K562 (cell line): ENCODE measurements around the gene PPP2R3C. TPM values are rescaled to one million over a fixed set of nuclear protein-coding genes. Genes with fewer than 3 reads are reported as not detected.

Experiments used
- ARID2 ChIP-seq: fragments of 450-650 bp; IDR thresholded peaks from 2 replicates; pipeline ENCODE4 v1.6.1; 2017; ENCODE audit warnings: antibody characterized with exemption, mild to moderate bottlenecking
- EP400 ChIP-seq: fragments of 450-650 bp; IDR thresholded peaks from 2 replicates; pipeline ENCODE4 v1.6.1; 2017; ENCODE audit warnings: antibody characterized with exemption, mild to moderate bottlenecking, moderate library complexity
- GTF2A2 ChIP-seq: IDR thresholded peaks from 2 replicates; pipeline ENCODE4 v1.6.1; 2016; ENCODE audit warnings: mild to moderate bottlenecking, missing genetic modification characterization, missing compliant biosample characterization
- HNRNPL ChIP-seq: fragments of 200-400 bp; formaldehyde crosslinking; IDR thresholded peaks from 2 replicates; pipeline ENCODE4 v1.6.1; 2017; ENCODE audit warnings: low read depth, mild to moderate bottlenecking, low read length
- IFI16 ChIP-seq: fragments of 250-450 bp; sonication (Bioruptor Pico); IDR thresholded peaks from 2 replicates; pipeline ENCODE4 v2.1.2; 2022; ENCODE audit warnings: mild to moderate bottlenecking, inconsistent platforms
- MEF2A ChIP-seq: IDR thresholded peaks from 2 replicates; pipeline ENCODE4 v1.6.1; 2011; ENCODE audit warnings: low read depth, mild to moderate bottlenecking, low read length, moderate library complexity; ENCODE audit not compliant: control insufficient read depth
- MXI1 ChIP-seq: IDR thresholded peaks from 2 replicates; pipeline ENCODE4 v1.6.1; 2011; ENCODE audit warnings: low read depth, mild to moderate bottlenecking, improper control_type of control experiment, low read length
- NCOR1 ChIP-seq: fragments of 450-650 bp; IDR thresholded peaks from 2 replicates; pipeline ENCODE4 v1.6.1; 2016; ENCODE audit warnings: mild to moderate bottlenecking, moderate library complexity
- NFATC3 ChIP-seq: fragments of 450-650 bp; IDR thresholded peaks from 2 replicates; pipeline ENCODE4 v1.6.1; 2017; ENCODE audit warnings: mild to moderate bottlenecking
- NFIX ChIP-seq: fragments of 250-450 bp; sonication (Bioruptor Pico); IDR thresholded peaks from 2 replicates; pipeline ENCODE4 v1.4.0; 2020; ENCODE audit warnings: low read depth, mild to moderate bottlenecking, moderate library complexity
- PURB ChIP-seq: sonication (generic); formaldehyde crosslinking; IDR thresholded peaks from 2 replicates; pipeline ENCODE4 v1.9.0; 2021; ENCODE audit warnings: low read depth, mild to moderate bottlenecking, missing genetic modification reagents
- RUNX1 ChIP-seq: sonication (generic); IDR thresholded peaks from 2 replicates; pipeline ENCODE4 v1.6.1; 2016; ENCODE audit warnings: antibody characterized with exemption, low read depth
- TRIM24 ChIP-seq, 2 experiments: fragments of 450-650 bp; IDR thresholded peaks; 2 replicates each; pipeline ENCODE4 v1.6.1; 2016
- ZBTB8A ChIP-seq: fragments of 450-650 bp; IDR thresholded peaks from 2 replicates; pipeline ENCODE4 v1.6.1; 2018; ENCODE audit warnings: mild to moderate bottlenecking, moderate library complexity; ENCODE audit not compliant: partially characterized antibody
- ZNF212 ChIP-seq: fragments of 450-650 bp; formaldehyde crosslinking; IDR thresholded peaks from 2 replicates; pipeline ENCODE4 v1.4.0; 2020; ENCODE audit warnings: mild to moderate bottlenecking
- polyA plus RNA-seq, 8 experiments: library from polyadenylated mRNA; depleted of rRNA in 4 of 8; stranded (reverse) in 5 of 8; unstranded in 3 of 8; fragments of >200 nt; fragmentation: Nextera tagmentation in 2 of 8; fragmentation: Illumina TruSeq in 1 of 8; extraction: Ambion mirVana in 2 of 8; extraction: Trizol in 1 of 8; gene quantifications; 2 replicates each; pipeline versions ENCODE4 v1.2.1 to v1.2.3, GENCODE V29; 2011 to 2014; ENCODE audit warnings: inconsistent platforms in 1 of 8, missing spikeins in 1 of 8
- total RNA-seq, 7 experiments: library from RNA; depleted of rRNA in 6 of 7; stranded (reverse); fragments of >200 nt in 6 of 7; fragmentation: Illumina TruSeq in 2 of 7; extraction: Trizol in 2 of 7; gene quantifications; 2 replicates each; pipeline versions ENCODE4 v1.2.1 to v1.2.3, GENCODE V29; 2011 to 2021; ENCODE audit warnings: low replicate concordance in 1 of 7
- TF ChIP-seq, protein P1 (sequence below): fragments of 250-450 bp; sonication (Bioruptor Pico); IDR thresholded peaks from 2 replicates; pipeline ENCODE4 v1.9.0; 2021; ENCODE audit warnings: mild to moderate bottlenecking
- TF ChIP-seq, protein P2 (sequence below): IDR thresholded peaks from 2 replicates; pipeline ENCODE4 v1.6.1; 2012; ENCODE audit warnings: low read depth, low read length, improper control_type of control experiment, borderline replicate concordance
- TF ChIP-seq, protein P3 (sequence below): sonication (generic); formaldehyde crosslinking; IDR thresholded peaks from 2 replicates; pipeline ENCODE4 v1.8.1; 2023; ENCODE audit warnings: mild to moderate bottlenecking, missing genetic modification reagents
- TF ChIP-seq, protein P4 (sequence below): sonication (generic); formaldehyde crosslinking; IDR thresholded peaks from 2 replicates; pipeline ENCODE4 v1.8.0; 2022; ENCODE audit warnings: mild to moderate bottlenecking, missing genetic modification reagents
- TF ChIP-seq, protein P5 (sequence below): fragments of 450-650 bp; IDR thresholded peaks from 2 replicates; pipeline ENCODE4 v1.6.1; 2018; ENCODE audit warnings: mild to moderate bottlenecking, low read depth; ENCODE audit not compliant: partially characterized antibody

PPP2R3C gene
- total and polyA plus RNA-seq, 9 of the 15 experiments (the other 6 are each of a cell fraction or from before 2014, with no cell fraction given), result 14.7 to 43.3 (median 22.7) TPM

DNA sequence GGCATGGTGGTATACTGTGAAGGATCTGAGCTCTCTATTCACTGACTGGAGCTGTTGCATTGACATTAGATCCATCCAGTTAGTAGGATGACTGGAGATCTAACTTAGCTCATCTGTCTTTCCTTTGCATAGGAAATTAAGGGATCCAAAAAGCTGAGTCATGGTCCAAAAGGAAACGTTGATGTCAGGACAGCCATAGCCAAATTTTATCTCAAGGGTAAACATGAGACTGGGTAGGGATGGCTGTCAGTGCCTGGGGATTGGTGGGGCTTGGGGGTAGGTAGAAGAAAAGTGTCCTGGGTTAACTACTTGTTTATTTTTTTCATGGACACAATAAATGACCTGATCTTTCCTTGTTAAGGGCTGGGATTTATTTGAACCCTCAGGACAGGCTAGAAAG lies 71.1 kb downstream of the PPP2R3C start (continued):
- TF ChIP-seq, protein P1, sequence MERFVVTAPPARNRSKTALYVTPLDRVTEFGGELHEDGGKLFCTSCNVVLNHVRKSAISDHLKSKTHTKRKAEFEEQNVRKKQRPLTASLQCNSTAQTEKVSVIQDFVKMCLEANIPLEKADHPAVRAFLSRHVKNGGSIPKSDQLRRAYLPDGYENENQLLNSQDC (CRISPR knock-in tag), result no peak
- TF ChIP-seq NCOR1 (peak; percentile 13; the same call in 1 of the 2 replicates), MXI1 (no peak), NFATC3 (no peak), EP400 (0 out of 2 replicates have a peak, but pooled peaks have one; percentile 46), ZBTB8A (no peak), GTF2A2 (tag) (no peak), ZNF212 (no peak), IFI16 (CRISPR knock-in tag) (no peak), PURB (CRISPR knock-in tag) (no peak), RUNX1 (no peak), MEF2A (peak; percentile 89), ARID2 (no peak), TRIM24 (IDR thresholded peaks at IDR 0.05) (peak in 1 of 2 experiments; percentile 45; a peak in 2 of 4 replicates), NFIX (CRISPR knock-in tag) (no peak), HNRNPL (no peak)
- TF ChIP-seq, protein P2, sequence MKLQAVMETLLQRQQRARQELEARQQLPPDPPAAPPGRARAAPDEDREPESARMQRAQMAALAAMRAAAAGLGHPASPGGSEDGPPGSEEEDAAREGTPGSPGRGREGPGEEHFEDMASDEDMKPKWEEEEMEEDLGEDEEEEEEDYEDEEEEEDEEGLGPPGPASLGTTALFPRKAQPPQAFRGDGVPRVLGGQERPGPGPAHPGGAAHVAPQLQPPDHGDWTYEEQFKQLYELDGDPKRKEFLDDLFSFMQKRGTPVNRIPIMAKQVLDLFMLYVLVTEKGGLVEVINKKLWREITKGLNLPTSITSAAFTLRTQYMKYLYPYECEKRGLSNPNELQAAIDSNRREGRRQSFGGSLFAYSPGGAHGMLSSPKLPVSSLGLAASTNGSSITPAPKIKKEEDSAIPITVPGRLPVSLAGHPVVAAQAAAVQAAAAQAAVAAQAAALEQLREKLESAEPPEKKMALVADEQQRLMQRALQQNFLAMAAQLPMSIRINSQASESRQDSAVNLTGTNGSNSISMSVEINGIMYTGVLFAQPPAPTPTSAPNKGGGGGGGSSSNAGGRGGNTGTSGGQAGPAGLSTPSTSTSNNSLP, result no peak
- TF ChIP-seq, protein P3, sequence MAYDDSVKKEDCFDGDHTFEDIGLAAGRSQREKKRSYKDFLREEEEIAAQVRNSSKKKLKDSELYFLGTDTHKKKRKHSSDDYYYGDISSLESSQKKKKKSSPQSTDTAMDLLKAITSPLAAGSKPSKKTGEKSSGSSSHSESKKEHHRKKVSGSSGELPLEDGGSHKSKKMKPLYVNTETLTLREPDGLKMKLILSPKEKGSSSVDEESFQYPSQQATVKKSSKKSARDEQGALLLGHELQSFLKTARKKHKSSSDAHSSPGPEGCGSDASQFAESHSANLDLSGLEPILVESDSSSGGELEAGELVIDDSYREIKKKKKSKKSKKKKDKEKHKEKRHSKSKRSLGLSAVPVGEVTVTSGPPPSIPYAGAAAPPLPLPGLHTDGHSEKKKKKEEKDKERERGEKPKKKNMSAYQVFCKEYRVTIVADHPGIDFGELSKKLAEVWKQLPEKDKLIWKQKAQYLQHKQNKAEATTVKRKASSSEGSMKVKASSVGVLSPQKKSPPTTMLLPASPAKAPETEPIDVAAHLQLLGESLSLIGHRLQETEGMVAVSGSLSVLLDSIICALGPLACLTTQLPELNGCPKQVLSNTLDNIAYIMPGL (CRISPR knock-in tag), result no peak
- TF ChIP-seq, protein P4, sequence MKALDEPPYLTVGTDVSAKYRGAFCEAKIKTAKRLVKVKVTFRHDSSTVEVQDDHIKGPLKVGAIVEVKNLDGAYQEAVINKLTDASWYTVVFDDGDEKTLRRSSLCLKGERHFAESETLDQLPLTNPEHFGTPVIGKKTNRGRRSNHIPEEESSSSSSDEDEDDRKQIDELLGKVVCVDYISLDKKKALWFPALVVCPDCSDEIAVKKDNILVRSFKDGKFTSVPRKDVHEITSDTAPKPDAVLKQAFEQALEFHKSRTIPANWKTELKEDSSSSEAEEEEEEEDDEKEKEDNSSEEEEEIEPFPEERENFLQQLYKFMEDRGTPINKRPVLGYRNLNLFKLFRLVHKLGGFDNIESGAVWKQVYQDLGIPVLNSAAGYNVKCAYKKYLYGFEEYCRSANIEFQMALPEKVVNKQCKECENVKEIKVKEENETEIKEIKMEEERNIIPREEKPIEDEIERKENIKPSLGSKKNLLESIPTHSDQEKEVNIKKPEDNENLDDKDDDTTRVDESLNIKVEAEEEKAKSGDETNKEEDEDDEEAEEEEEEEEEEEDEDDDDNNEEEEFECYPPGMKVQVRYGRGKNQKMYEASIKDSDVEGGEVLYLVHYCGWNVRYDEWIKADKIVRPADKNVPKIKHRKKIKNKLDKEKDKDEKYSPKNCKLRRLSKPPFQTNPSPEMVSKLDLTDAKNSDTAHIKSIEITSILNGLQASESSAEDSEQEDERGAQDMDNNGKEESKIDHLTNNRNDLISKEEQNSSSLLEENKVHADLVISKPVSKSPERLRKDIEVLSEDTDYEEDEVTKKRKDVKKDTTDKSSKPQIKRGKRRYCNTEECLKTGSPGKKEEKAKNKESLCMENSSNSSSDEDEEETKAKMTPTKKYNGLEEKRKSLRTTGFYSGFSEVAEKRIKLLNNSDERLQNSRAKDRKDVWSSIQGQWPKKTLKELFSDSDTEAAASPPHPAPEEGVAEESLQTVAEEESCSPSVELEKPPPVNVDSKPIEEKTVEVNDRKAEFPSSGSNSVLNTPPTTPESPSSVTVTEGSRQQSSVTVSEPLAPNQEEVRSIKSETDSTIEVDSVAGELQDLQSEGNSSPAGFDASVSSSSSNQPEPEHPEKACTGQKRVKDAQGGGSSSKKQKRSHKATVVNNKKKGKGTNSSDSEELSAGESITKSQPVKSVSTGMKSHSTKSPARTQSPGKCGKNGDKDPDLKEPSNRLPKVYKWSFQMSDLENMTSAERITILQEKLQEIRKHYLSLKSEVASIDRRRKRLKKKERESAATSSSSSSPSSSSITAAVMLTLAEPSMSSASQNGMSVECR, result no peak
- TF ChIP-seq, protein P5, sequence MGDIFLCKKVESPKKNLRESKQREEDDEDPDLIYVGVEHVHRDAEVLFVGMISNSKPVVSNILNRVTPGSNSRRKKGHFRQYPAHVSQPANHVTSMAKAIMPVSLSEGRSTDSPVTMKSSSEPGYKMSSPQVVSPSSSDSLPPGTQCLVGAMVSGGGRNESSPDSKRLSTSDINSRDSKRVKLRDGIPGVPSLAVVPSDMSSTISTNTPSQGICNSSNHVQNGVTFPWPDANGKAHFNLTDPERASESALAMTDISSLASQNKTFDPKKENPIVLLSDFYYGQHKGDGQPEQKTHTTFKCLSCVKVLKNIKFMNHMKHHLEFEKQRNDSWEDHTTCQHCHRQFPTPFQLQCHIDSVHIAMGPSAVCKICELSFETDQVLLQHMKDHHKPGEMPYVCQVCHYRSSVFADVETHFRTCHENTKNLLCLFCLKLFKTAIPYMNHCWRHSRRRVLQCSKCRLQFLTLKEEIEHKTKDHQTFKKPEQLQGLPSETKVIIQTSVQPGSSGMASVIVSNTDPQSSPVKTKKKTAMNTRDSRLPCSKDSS, result no peak
